KMS-11 (cell line): ENCODE results near the gene RNASEL.

Experiments used
- H2AFZ ChIP-seq: fragments of 200-600 bp; sonication (generic); 2 replicates; pipeline ENCODE4 v1.6.1; 2016; ENCODE audit warnings: antibody characterized with exemption, mixed run types, low read depth
- H3K27ac ChIP-seq: fragments of 200-600 bp; sonication (generic); 2 replicates; pipeline ENCODE4 v1.6.1; 2016; ENCODE audit warnings: mild to moderate bottlenecking, mixed run types
- H3K27me3 ChIP-seq: fragments of 200-600 bp; sonication (generic); 2 replicates; pipeline ENCODE4 v1.6.1; 2017; ENCODE audit warnings: mild to moderate bottlenecking, low read depth, mixed run types, moderate library complexity; ENCODE audit not compliant: insufficient read depth
- H3K36me3 ChIP-seq: fragments of 200-600 bp; sonication (generic); 2 replicates; pipeline ENCODE4 v1.6.1; 2017; ENCODE audit warnings: mild to moderate bottlenecking, mixed run types; ENCODE audit not compliant: insufficient read depth
- H3K4me1 ChIP-seq: fragments of 200-600 bp; sonication (generic); 2 replicates; pipeline ENCODE4 v1.6.1; 2016; ENCODE audit warnings: mild to moderate bottlenecking, low read depth, mixed run types; ENCODE audit not compliant: poor library complexity, severe bottlenecking
- H3K4me2 ChIP-seq: fragments of 200-600 bp; sonication (generic); 2 replicates; pipeline ENCODE4 v1.7.0; 2016; ENCODE audit warnings: mild to moderate bottlenecking, mixed run types
- H3K4me3 ChIP-seq: fragments of 200-600 bp; sonication (generic); IDR thresholded peaks from 2 replicates; pipeline ENCODE4 v1.6.1; 2017; ENCODE audit warnings: low read depth, low read length, mixed read lengths; ENCODE audit not compliant: insufficient read depth
- H3K79me2 ChIP-seq: fragments of 200-600 bp; sonication (generic); 2 replicates; pipeline ENCODE4 v1.6.1; 2016; ENCODE audit warnings: low read depth, mixed run types; ENCODE audit not compliant: insufficient read depth
- H3K9ac ChIP-seq: fragments of 200-600 bp; sonication (generic); 2 replicates; pipeline ENCODE4 v1.6.1; 2016; ENCODE audit warnings: mild to moderate bottlenecking, mixed run types
- H4K20me1 ChIP-seq: fragments of 200-600 bp; sonication (generic); 2 replicates; pipeline ENCODE4 v1.6.1; 2016; ENCODE audit warnings: mild to moderate bottlenecking, mixed run types; ENCODE audit not compliant: insufficient read depth
- TF ChIP-seq, protein P1 (sequence below): fragments of 200-600 bp; sonication (generic); conservative IDR thresholded peaks from 2 replicates; pipeline ENCODE4 v1.6.1; 2017; ENCODE audit warnings: low read depth, mild to moderate bottlenecking, antibody characterized with exemption, low read length, moderate library complexity, mixed read lengths

RNASEL gene

DNA sequence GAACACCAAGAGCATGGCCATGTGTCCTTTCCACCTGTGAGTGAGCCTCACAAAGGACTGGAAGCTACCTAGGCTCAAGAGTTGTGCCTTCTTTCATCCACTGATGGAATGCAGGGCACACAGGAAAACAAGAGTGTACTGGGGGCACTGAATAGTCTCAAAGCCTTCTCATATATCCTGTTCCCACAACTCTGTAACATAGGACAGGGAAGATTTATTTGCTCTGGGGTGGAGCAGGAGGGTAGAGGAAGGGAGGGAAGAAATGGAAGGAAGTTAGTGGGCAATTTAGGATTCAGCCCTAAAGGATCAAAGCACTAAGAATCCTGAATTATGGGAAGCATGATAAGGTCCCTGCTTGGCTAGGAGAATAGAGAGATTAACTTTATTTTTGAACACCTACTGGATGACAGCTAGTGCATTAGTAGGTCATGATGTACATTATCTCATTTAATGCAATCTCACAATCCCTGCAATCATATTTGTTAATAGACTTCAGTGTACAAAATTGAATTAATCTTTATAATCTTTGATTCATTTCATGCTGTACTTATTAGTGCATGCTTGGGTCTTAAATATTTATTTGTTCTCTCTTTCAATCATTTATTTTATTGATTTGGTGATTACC, 42.1 kb upstream of the RNASEL start:
- H3K27ac ChIP-seq: no peak overlapping the region
- H2AFZ ChIP-seq: no peak overlapping the region
- no peaks in the 10 kb centered on the region for H3K36me3 ChIP-seq
- H3K4me1 ChIP-seq: peaks cover 34% of the 10 kb centered on the region
- H3K79me2 ChIP-seq: no peaks in the 10 kb centered on the region
- no peaks in the 10 kb centered on the region for H4K20me1 ChIP-seq
- H3K4me3 ChIP-seq: no peak overlapping the region
- no peak overlapping the region for H3K4me2 ChIP-seq
- TF ChIP-seq, protein P1, sequence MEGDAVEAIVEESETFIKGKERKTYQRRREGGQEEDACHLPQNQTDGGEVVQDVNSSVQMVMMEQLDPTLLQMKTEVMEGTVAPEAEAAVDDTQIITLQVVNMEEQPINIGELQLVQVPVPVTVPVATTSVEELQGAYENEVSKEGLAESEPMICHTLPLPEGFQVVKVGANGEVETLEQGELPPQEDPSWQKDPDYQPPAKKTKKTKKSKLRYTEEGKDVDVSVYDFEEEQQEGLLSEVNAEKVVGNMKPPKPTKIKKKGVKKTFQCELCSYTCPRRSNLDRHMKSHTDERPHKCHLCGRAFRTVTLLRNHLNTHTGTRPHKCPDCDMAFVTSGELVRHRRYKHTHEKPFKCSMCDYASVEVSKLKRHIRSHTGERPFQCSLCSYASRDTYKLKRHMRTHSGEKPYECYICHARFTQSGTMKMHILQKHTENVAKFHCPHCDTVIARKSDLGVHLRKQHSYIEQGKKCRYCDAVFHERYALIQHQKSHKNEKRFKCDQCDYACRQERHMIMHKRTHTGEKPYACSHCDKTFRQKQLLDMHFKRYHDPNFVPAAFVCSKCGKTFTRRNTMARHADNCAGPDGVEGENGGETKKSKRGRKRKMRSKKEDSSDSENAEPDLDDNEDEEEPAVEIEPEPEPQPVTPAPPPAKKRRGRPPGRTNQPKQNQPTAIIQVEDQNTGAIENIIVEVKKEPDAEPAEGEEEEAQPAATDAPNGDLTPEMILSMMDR: no peak
- no peaks in the 10 kb centered on the region for H3K27me3 ChIP-seq
- H3K9ac ChIP-seq: no peak overlapping the region

DNA sequence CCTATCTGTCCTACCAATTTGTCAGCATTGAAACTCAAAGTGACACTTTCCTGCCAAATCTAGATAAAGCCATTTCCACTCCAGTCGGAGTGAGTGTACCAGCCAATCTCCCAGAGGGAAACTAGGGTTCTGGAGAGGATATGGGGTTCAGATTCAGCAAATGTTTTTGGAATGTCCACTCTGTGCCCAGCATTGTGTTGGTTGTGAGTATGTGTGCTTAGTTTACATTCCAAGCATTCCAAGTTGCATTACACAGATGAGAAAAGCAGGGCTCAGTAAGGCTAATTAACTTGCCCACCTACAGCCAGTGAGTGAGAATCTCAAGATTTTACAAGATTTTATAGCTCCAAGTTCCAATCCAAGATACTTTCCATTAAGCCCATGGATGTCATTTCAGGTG, 41.5 kb upstream of the RNASEL start:
- no peaks in the 10 kb centered on the region for H3K79me2 ChIP-seq
- H3K4me1 ChIP-seq: peaks cover 36% of the 10 kb centered on the region
- no peak overlapping the region for H3K4me2 ChIP-seq
- H3K27me3 ChIP-seq: no peaks in the 10 kb centered on the region
- H3K36me3 ChIP-seq: no peaks in the 10 kb centered on the region
- no peak overlapping the region for H2AFZ ChIP-seq
- H3K27ac ChIP-seq: no peak overlapping the region
- TF ChIP-seq, protein P1: no peak
- H4K20me1 ChIP-seq: no peaks in the 10 kb centered on the region
- H3K4me3 ChIP-seq: no peak overlapping the region
- no peak overlapping the region for H3K9ac ChIP-seq

DNA sequence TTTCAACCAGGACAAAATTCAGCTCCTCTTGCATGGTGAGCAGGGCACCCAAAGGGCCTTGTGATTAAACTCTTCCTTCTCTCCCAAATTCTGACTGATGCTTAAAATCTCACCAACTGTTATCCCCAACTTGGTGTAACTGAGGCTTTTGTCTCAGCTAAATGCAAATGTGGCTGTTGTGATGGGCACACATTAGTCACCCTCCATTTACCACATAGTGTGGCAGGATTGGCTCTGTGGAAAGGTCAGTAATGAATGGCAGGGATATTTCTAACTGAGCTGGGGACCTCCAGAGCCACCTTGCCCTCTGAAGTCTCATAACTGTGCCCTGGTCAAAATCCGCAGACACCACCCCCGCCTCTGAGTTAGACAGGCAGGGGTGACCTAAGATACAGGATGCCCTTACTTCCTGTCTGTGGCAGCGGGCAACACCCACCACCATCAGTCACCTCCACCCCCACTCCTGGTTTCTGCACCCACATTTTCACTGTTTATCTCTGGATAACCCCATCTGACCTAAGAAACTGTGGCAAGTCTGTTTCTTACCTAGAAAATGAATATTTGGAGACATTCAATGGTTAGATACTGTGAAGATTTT, 40.5 kb upstream of the RNASEL start:
- TF ChIP-seq, protein P1: no peak
- H3K4me1 ChIP-seq: peaks cover 46% of the 10 kb centered on the region
- H2AFZ ChIP-seq: no peak overlapping the region

DNA sequence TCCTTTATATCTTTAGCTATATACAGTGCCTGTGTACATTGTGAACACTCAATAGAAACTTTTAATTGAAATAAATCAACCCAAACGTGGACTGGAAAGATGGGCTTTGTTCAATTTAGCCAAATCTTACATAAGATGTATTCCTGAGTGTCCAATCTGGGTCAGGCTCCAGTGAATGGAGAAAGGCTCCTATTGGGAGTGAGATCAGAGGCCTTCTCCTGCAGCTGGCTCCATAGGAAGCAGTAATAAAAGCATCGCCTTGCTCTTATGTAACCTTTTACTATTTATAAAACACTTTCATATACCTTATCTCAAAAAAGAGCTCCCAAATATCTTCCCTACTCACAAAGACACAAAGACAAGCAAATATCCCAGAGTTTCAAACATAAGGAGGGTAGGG, 40.0 kb upstream of the RNASEL start:
- Histone ChIP-seq H3K27me3 (no peaks in the 10 kb centered on the region), H3K4me1 (peaks cover 51% of the 10 kb centered on the region), H3K9ac (no peak overlapping the region), H3K79me2 (no peaks in the 10 kb centered on the region), H4K20me1 (no peaks in the 10 kb centered on the region), H3K27ac (no peak overlapping the region), H3K4me2 (no peak overlapping the region), H3K36me3 (no peaks in the 10 kb centered on the region), H3K4me3 (no peak overlapping the region), H2AFZ (no peak overlapping the region)
- TF ChIP-seq, protein P1: no peak

More for the DNA sequence above, 40.5 kb upstream of the RNASEL start:
- Histone ChIP-seq H3K79me2 (no peaks in the 10 kb centered on the region), H3K9ac (no peak overlapping the region), H3K27me3 (no peaks in the 10 kb centered on the region), H3K4me3 (no peak overlapping the region), H4K20me1 (no peaks in the 10 kb centered on the region), H3K27ac (no peak overlapping the region), H3K4me2 (no peak overlapping the region), H3K36me3 (no peaks in the 10 kb centered on the region)
